ENCODE measurements around the gene SLC35G6. TPM values are rescaled to one million over a fixed set of nuclear protein-coding genes. Genes with fewer than 3 reads are reported as not detected.

SLC35G6 gene
- total and polyA plus RNA-seq, 2 of the 13 experiments (the other 11 are each of a cell fraction or from before 2014, with no cell fraction given) = 0.07 TPM; not detected in 1

DNA sequence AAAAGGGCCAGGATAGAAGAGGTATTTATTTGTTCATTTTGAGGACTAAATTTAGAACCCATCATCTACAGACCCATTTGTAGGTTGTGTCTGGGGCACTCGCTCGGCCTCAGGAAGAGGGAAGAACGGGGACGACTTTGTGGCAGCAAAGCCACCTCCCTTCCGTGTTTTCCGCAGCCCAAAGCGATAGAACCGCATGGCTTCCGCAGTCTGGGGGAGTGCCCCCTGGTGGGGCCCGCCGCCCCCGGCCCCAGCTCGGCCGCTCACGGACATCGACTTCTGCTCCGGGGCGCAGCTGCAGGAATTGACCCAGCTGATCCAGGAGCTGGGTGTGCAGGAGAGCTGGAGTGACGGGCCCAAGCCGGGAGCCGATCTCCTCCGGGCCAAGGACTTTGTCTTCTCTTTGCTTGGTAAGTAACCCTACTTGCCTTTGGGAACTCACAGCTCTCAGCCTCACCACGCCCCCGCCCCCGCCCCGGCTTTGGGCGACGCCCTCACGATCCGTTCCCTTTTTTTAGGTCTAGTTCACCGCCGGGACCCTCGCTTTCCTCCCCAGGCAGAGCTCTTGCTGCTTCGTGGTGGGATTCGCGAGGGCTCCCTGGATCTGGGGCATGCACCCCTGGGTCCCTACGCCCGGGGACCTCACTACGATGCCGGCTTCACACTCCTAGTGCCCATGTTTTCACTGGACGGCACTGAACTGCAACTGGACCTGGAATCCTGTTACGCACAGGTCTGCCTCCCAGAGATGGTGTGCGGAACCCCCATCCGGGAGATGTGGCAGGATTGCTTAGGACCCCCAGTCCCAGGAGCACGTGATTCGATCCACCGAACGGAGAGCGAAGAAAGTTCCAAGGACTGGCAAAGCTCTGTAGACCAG is 45.3 kb upstream of the SLC35G6 start (continued):
- TF ChIP-seq, protein P1, sequence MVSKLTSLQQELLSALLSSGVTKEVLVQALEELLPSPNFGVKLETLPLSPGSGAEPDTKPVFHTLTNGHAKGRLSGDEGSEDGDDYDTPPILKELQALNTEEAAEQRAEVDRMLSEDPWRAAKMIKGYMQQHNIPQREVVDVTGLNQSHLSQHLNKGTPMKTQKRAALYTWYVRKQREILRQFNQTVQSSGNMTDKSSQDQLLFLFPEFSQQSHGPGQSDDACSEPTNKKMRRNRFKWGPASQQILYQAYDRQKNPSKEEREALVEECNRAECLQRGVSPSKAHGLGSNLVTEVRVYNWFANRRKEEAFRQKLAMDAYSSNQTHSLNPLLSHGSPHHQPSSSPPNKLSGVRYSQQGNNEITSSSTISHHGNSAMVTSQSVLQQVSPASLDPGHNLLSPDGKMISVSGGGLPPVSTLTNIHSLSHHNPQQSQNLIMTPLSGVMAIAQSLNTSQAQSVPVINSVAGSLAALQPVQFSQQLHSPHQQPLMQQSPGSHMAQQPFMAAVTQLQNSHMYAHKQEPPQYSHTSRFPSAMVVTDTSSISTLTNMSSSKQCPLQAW (CRISPR knock-in tag; IDR thresholded peaks at IDR 0.05) = 0 out of 2 replicates have a peak, but pooled peaks have one; percentile 36
- TF ChIP-seq FOSL2 (CRISPR knock-in tag; IDR thresholded peaks at IDR 0.05) (no peak), NR2F2 (IDR thresholded peaks at IDR 0.05; ENCODE audit: borderline replicate concordance, low read depth) (no peak), ZNF333 (CRISPR knock-in tag; IDR thresholded peaks at IDR 0.05; ENCODE audit: borderline replicate concordance) (no peak), ZNF607 (CRISPR knock-in tag; IDR thresholded peaks at IDR 0.05; ENCODE audit: borderline replicate concordance) (peak; percentile 38; the same call in 1 of the 2 replicates), SP2 (CRISPR knock-in tag; IDR thresholded peaks at IDR 0.05) (no peak), NFKB2 (CRISPR knock-in tag; IDR thresholded peaks at IDR 0.05; ENCODE audit: borderline replicate concordance) (peak; percentile 9; the same call in 1 of the 2 replicates), TBP (CRISPR knock-in tag; IDR thresholded peaks at IDR 0.05) (no peak), SIX4 (CRISPR knock-in tag; IDR thresholded peaks at IDR 0.05) (no peak), KLF6 (CRISPR knock-in tag; IDR thresholded peaks at IDR 0.05) (no peak), ZNF850 (CRISPR knock-in tag; conservative IDR thresholded peaks at IDR 0.05) (no peak), ZNF430 (CRISPR knock-in tag; IDR thresholded peaks at IDR 0.05) (no peak), RXRA (CRISPR knock-in tag; IDR thresholded peaks at IDR 0.05) (no peak; the same call in 1 of the 2 replicates), ZNF44 (CRISPR knock-in tag; IDR thresholded peaks at IDR 0.05) (no peak)
- TF ChIP-seq, protein P2, sequence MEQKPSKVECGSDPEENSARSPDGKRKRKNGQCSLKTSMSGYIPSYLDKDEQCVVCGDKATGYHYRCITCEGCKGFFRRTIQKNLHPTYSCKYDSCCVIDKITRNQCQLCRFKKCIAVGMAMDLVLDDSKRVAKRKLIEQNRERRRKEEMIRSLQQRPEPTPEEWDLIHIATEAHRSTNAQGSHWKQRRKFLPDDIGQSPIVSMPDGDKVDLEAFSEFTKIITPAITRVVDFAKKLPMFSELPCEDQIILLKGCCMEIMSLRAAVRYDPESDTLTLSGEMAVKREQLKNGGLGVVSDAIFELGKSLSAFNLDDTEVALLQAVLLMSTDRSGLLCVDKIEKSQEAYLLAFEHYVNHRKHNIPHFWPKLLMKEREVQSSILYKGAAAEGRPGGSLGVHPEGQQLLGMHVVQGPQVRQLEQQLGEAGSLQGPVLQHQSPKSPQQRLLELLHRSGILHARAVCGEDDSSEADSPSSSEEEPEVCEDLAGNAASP (CRISPR knock-in tag; IDR thresholded peaks at IDR 0.05; ENCODE audit: borderline replicate concordance) = no peak
- TF ChIP-seq, protein P3, sequence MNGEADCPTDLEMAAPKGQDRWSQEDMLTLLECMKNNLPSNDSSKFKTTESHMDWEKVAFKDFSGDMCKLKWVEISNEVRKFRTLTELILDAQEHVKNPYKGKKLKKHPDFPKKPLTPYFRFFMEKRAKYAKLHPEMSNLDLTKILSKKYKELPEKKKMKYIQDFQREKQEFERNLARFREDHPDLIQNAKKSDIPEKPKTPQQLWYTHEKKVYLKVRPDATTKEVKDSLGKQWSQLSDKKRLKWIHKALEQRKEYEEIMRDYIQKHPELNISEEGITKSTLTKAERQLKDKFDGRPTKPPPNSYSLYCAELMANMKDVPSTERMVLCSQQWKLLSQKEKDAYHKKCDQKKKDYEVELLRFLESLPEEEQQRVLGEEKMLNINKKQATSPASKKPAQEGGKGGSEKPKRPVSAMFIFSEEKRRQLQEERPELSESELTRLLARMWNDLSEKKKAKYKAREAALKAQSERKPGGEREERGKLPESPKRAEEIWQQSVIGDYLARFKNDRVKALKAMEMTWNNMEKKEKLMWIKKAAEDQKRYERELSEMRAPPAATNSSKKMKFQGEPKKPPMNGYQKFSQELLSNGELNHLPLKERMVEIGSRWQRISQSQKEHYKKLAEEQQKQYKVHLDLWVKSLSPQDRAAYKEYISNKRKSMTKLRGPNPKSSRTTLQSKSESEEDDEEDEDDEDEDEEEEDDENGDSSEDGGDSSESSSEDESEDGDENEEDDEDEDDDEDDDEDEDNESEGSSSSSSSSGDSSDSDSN (CRISPR knock-in tag; IDR thresholded peaks at IDR 0.05) = 0 out of 2 replicates have a peak, but pooled peaks have one; percentile 51

Measured in HepG2 (cell line).